CD4-positive, alpha-beta T cell treated with Interferon gamma for 1 hour (primary cell): ENCODE results near the gene IL2RA.

ENCODE experiments used
- DNase-seq: peaks from one replicate; pipeline ENCODE4 v3.0.0-alpha.2; 2020

IL2RA gene

GRCh38 chr10:6037422-6037821, 24.7 kb downstream of the IL2RA start:
- no peak for DNase-seq

DNA sequence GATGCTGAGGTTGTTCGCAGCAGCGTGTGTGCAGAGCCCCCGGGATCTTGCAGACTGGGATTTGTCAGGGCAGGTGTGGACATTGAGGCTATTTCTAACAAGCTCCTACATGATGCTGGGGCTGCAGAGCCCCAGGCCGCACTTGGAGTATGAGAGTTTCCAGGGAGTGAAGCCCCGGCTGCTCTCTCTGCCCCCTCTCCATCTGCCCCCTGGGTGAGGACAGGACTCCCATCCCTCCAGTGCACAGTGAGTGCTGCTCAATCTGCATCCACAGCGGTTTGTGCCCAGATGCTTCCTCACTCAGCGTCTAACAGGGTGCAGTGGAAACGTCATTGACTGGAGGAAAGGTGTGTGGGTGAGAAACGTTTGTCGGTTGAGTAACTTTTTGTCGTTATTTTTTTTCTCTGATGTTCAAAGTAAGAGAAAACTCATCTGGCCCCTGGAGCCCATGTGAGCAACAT, 25.3 kb downstream of the IL2RA start:
- no peak for DNase-seq

DNA sequence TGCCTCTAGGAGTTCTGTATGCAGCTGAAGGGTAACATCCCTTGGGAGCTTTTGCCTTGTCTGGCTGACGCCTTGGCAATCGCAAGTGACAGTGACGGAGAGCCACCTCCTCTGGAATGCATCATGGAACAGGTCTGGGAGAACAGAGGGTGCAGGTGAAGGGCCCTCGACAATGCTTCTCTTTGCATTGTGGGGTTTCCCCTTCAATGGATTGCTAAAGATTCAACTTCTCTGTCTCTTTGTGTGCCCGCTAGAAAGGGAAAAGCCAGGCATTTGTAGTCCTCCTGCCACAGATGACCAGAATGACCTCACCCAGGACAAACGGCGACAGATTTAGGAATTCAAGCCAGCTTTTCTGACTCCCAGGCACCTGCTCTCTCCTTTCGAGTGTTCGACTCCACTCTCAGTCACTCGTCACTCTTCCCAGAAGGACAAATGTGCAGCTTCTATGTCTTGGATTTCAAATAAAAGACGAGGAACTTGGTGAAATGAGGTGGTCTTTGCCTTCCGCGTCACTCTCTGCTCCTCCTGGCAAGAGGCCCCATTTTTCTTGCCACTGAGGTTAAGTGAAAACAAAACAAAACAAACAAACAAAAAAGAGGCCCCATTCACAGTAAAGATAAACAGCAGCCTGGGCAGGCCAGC, 26.1 kb downstream of the IL2RA start:
- DNase-seq = no peak

DNA sequence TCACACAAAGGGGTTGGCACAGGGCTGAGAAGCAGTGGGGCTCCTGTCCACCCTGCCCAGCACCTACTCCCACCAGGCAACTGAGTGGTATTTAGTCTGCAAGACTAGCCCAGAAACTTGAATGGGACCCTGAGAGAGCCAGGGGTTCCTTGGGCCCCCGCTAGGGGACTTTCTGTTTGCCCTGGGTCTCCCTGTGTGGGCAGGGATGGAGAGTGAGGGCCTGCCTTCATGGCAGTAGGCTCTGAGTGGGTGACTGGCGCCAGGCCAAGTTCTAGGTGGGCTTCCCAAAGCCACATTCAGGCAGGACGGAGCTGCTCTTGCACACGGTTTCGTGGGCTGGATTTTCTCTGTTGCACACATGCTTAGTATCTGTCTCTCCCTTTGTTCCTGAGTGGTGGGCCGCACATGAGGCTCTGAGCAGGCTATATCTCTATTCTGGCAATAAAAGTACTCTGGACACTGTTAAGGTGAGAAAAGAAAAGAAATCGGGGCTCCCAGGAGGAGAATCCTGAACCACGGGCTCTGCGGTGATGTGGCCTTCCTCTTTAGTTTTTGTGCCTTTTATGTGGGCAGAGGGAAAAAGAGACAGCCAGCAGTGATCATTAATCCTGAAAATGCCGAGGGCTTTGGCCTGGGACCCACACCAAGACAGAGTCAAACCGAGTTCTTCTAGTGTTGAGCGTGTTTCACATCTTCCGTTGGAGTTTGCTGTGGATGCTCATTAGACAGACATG, 26.9 kb downstream of the IL2RA start:
- no peak for DNase-seq

- DNase-seq = no peak
Measured at GRCh38 chr10:6034371-6034770, 27.8 kb downstream of the IL2RA start.

DNA sequence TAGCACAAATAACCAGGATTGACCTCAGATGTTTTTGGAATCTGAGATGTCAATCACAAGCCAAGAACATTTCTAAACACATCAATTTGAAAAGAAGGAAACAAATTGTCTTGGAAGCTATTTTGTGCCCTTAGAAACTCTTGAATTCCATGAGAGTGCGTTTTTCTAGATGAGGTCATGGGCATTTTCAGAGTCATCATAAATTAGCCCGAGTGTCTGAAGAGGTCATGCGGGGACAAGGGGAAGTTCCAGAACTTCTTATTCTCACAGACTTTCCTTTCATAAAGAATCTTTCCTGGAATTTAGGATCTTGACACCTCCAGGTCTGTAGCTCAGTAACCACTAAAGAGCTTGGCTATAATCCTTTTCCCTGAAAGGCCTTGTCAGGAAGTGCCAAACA, 28.2 kb downstream of the IL2RA start:
- DNase-seq = no peak

GRCh38 chr10:6030940-6031339, 31.2 kb downstream of the IL2RA start:
- no peak for DNase-seq

DNA sequence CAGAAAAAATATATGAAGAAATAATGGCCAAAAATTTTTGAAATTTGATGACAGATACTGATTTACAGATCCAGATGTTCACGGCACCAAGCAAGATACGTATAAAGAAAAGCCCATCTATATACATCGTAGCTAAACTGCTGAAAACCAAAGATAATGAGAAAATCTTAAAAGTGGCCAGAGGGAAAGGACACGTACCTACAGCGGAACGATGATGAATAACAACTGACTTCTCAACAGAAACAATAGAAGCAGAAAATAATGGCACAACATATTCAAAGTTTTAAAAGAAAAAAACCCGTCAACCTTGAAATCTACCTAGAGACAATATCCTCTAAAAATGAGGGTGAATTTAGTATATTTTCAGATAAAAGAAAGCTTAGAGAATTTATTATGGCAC, 31.9 kb downstream of the IL2RA start:
- no peak for DNase-seq

DNA sequence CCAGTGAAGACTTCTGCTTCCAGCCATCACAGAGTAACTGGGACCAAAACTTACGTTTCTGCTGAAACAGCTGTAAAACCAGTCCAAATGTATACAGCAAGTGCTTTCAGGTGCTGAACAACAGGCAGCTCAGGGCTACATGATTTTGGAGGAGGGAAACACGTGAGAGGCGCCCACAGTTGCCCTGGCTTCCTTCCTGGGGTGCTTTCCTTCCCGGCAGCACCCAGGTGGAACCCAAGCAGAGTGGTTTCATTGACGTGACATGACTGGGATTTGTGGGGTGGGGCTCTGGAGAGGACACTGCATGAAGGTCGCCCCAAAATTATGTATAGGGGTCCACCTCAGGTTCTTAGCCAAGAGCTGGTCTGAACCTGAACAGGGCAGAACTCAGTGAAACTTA, 34.2 kb downstream of the IL2RA start:
- no peak for DNase-seq

DNA sequence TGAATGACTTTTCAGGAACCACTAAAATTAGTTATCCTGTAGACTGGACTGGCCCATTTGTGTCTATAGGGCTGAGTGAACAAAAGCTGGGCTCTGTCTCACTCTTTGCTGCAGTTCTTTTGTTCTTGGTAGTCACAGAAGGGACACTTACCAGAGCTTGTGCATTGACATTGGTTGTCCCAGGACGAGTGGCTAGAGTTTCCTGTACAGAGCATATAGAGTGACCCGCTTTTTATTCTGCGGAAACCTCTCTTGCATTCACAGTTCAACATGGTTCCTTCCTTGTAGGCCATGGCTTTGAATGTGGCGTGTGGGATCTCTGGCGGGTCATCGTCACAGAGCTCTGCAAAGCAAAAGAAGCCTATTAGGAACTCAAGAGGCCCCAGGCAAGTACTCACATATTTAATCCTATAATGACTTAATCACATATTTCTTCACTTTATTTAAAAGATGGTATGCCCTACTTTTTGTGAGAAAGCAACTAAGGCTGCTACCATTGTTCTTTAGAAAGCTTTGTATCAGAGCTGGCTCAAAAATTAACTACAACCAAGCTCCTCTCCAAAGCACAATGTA, 36.4 kb downstream of the IL2RA start:
- no peak for DNase-seq

DNA sequence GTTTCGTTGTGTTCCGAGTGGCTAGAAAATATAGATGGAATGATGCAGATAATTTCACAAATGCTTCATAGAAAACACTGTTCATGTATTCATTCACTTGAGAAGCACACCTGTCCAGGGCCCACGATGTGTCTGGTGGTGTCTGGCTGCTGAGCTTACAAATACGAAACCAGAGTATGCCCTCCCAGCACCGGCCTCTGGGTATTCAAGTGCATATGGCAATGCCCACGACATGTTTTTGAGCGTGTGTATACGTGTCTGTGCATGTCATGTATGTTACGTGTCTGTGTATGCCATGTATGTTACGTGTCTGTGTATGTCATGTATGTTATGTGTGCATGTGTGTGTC, 37.9 kb downstream of the IL2RA start:
- no peak for DNase-seq

- DNase-seq = no peak
Measured at GRCh38 chr10:6023661-6024333, 38.4 kb downstream of the IL2RA start.

- DNase-seq = no peak
Measured at GRCh38 chr10:6022660-6023059, 39.5 kb downstream of the IL2RA start.

DNA sequence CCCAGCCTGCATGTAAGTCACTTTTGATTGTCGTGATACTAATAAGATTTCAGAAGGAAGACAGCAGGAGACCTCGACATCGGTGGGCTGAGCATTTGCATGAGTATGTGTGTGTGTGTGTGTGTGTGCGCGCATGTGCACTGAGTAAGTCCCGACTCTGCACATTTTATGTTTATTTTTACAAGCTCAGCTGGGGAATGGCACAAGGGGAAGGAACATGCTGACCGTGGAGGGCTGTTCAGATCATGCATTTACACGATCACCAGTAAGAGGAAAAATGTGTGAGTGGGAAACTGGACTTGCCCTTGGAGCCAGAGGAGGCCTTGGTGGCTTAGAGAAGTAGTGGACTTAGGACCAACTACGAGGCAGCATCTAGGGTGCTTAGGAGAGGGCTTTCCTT, 41.3 kb downstream of the IL2RA start:
- no peak for DNase-seq

- no peak for DNase-seq
Measured at GRCh38 chr10:6019796-6020195, 42.4 kb downstream of the IL2RA start.

GRCh38 chr10:6019010-6019782, 43.0 kb downstream of the IL2RA start:
- no peak for DNase-seq

DNA sequence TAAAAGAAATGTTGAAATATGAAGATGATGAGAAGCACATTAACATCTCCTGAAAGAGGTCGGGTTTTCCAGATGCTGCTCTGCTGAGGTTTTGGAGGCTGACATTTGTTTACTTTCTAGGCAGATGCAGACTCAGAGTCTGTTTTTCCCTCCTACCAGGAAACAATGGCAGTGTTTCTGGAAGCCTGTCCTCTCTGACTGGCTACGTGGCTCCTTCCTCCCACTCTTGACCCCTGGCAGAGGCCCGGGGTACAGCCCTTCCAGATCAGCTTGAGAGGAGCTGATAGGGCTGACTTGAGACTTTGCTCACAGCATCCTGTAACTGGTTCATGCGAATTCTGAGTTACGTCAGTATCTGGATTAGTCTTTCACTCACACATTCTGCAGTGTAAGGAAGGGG, 43.7 kb downstream of the IL2RA start:
- DNase-seq = no peak

DNA sequence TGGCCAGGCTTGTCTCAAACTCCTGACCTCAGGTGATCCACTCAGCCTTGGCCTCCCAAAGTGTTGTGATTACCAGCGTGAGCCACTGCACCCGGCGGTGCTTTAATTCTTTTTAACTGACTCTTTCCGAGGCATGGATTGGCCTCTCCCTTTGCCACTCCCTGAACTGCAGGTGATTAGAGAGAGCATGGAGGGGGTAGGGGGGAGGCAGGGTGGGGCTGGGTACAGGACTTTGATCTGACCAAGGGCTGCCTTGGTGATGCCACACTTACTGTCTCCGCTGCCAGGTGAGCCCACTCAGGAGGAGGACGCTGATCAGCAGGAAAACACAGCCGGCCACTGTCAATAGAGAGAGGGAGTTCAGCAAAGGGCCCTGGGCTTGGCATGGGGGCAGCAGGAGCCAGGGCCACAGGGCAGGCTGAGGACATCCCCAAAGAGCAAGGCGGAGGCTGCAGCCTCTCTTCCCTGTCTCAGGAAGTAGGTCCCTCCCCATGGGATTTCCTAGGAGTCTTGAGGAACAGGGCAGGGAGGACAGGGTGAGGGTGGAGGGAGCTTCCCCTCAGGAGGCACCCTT, 44.3 kb downstream of the IL2RA start:
- DNase-seq = no peak

GRCh38 chr10:6014241-6014761, 47.9 kb downstream of the IL2RA start:
- DNase-seq = peak; percentile 61

DNA sequence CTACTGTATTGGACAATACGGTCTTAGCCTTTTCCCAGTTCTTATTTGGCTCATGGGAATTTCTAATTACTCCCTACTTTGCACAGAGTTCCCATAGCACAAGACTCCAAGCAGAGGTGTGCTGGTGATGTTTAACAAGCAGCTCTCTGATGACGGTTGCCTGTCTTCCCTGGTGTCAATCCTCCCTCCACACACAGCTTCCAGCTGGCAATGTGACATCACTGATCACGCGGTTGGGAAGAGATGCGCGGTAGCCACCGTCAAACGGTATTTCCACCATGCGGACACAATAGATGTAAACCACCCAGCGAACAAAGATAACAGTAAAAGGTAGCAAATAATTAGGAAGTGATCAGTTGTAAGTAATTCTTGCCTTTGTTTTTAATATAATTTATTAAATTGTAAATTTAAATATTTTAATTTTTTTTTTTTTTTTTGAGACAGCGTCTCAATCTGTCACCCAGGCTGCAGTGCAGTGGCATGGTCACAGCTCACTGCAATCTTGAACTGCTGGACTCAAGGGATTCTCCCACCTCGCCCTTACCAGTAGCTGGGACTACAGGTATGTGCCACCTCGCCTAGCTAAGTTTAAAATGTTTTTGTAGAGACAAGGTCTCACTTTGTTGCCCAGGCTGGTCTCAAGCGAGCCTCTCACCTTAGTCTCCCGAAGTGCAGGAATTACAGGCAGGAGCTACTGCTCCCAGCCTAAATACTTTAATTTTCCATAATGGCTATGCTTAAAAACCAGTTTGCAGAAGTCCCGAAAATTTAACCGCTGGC, 48.6 kb downstream of the IL2RA start:
- no peak for DNase-seq

GRCh38 chr10:6012121-6012905, 49.9 kb downstream of the IL2RA start:
- no peak for DNase-seq
